Vagina (tissue), 2 donors: ENCODE measurements around the gene DNAH10.

Experiments used
- POLR2A ChIP-seq, 2 donors: fragments of 450-650 bp; IDR thresholded peaks; one replicate each; pipeline ENCODE4 v1.6.1; 2017; ENCODE audit warnings: antibody characterized with exemption in 2 of 2, mild to moderate bottlenecking in 2 of 2, moderate library complexity in 2 of 2
- POLR2AphosphoS5 ChIP-seq, 2 donors: sonication (generic); formaldehyde crosslinking; IDR thresholded peaks; one replicate each; pipeline ENCODE4 v1.9.0; 2017; ENCODE audit warnings: antibody characterized with exemption in 2 of 2, mild to moderate bottlenecking in 2 of 2, low read depth in 1 of 2; ENCODE audit not compliant: insufficient read depth in 1 of 2
- TF ChIP-seq, protein P1 (sequence below), 3 experiments: fragments of 450-650 bp in 2 of 3; fragments of 200-600 bp in 1 of 3; sonication (generic) in 1 of 3; IDR thresholded peaks; one replicate each; pipeline ENCODE4 v1.5.1; 2017 to 2019; ENCODE audit warnings: antibody characterized with exemption in 3 of 3, mild to moderate bottlenecking in 2 of 3, moderate library complexity in 2 of 3

DNA sequence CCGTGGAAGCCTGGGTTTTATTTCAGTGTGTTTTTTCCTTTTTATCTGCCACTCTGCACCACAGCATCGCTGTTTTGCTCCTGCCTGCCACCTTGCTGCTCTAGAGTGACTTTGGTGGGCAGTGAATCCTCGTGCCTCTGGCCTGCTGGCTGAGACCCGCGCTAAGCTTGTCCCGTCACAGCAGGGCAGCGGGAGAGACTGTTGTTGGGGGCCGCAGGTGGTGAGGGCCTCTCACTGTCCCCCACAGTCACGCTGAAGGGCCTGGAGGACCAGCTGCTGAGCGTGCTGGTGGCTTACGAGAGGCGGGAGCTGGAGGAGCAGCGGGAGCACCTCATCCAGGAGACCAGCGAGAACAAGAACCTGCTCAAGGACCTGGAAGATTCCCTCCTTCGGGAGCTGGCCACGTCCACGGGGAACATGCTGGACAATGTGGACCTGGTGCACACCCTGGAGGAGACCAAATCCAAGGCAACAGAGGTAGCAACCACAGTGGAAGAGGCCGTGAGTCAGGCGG, 155.3 kb downstream of the DNAH10 start:
- TF ChIP-seq POLR2A (IDR thresholded peaks at IDR 0.05) (no peak), POLR2AphosphoS5 (IDR thresholded peaks at IDR 0.05; ENCODE audit: insufficient read depth in 1 of 2, low read depth in 1 of 2) (no peak)
- TF ChIP-seq, protein P1, sequence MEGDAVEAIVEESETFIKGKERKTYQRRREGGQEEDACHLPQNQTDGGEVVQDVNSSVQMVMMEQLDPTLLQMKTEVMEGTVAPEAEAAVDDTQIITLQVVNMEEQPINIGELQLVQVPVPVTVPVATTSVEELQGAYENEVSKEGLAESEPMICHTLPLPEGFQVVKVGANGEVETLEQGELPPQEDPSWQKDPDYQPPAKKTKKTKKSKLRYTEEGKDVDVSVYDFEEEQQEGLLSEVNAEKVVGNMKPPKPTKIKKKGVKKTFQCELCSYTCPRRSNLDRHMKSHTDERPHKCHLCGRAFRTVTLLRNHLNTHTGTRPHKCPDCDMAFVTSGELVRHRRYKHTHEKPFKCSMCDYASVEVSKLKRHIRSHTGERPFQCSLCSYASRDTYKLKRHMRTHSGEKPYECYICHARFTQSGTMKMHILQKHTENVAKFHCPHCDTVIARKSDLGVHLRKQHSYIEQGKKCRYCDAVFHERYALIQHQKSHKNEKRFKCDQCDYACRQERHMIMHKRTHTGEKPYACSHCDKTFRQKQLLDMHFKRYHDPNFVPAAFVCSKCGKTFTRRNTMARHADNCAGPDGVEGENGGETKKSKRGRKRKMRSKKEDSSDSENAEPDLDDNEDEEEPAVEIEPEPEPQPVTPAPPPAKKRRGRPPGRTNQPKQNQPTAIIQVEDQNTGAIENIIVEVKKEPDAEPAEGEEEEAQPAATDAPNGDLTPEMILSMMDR (IDR thresholded peaks at IDR 0.05), result no peak
